Neural progenitor cell (in vitro differentiated cells): ENCODE measurements around the gene COL26A1. TPM values are rescaled to one million over a fixed set of nuclear protein-coding genes. Genes with fewer than 3 reads are reported as not detected.
"Not testable (repeated sequence)": the region's sequence is repeated elsewhere in the genome, so short reads cannot be mapped to it uniquely, and the experiment has no call there.

ENCODE experiments used
- DNase-seq: peaks from one replicate; pipeline ENCODE4 v3.0.0-alpha.2; 2016; ENCODE audit warnings: low spot score
- H2AFZ ChIP-seq: fragments of 200-600 bp; sonication (generic); replicated peaks from 2 replicates; pipeline ENCODE4 v1.6.1; 2016; ENCODE audit warnings: antibody characterized with exemption
- H3F3A ChIP-seq: fragments of 200-600 bp; sonication (generic); 2 replicates; pipeline ENCODE4 v1.6.1; 2016; ENCODE audit warnings: antibody characterized with exemption, low read depth
- H3K27ac ChIP-seq: fragments of 200-600 bp; sonication (generic); 2 replicates; pipeline ENCODE4 v1.5.1; 2016; ENCODE audit warnings: mild to moderate bottlenecking
- H3K27me3 ChIP-seq: fragments of 200-600 bp; sonication (generic); 2 replicates; pipeline ENCODE4 v1.6.1; 2016; ENCODE audit warnings: mild to moderate bottlenecking, moderate library complexity
- H3K36me3 ChIP-seq: fragments of 200-600 bp; sonication (generic); 2 replicates; pipeline ENCODE4 v1.5.1; 2016
- H3K4me1 ChIP-seq: fragments of 200-600 bp; sonication (generic); 2 replicates; pipeline ENCODE4 v1.6.1; 2016; ENCODE audit warnings: mixed run types
- H3K4me2 ChIP-seq: fragments of 200-600 bp; sonication (generic); 2 replicates; pipeline ENCODE4 v1.6.1; 2016
- H3K4me3 ChIP-seq: fragments of 200-600 bp; sonication (generic); 2 replicates; pipeline ENCODE4 v1.5.1; 2016
- H3K79me2 ChIP-seq: fragments of 200-600 bp; sonication (generic); 2 replicates; pipeline ENCODE4 v1.6.1; 2016; ENCODE audit warnings: low read depth
- H3K9ac ChIP-seq: fragments of 200-600 bp; sonication (generic); 2 replicates; pipeline ENCODE4 v1.6.1; 2016
- H3K9me3 ChIP-seq: fragments of 200-600 bp; sonication (generic); 2 replicates; pipeline ENCODE4 v1.5.1; 2016; ENCODE audit warnings: low read depth
- H4K20me1 ChIP-seq: fragments of 200-600 bp; sonication (generic); 2 replicates; pipeline ENCODE4 v1.6.1; 2016; ENCODE audit warnings: low read depth
- H3K27ac Mint-ChIP-seq: 3 replicates; pipeline ENCODE4 v1.8.0; 2021; ENCODE audit warnings: mixed read lengths
- H3K27me3 Mint-ChIP-seq: 2 replicates; pipeline ENCODE4 v1.8.0; 2022; ENCODE audit warnings: low read depth, mild to moderate bottlenecking, inconsistent platforms, moderate library complexity, mixed read lengths; ENCODE audit not compliant: insufficient read depth
- H3K36me3 Mint-ChIP-seq: 3 replicates; pipeline ENCODE4 v1.8.0; 2021; ENCODE audit warnings: mixed read lengths
- H3K4me1 Mint-ChIP-seq: 3 replicates; pipeline ENCODE4 v1.8.0; 2021; ENCODE audit warnings: mixed read lengths
- H3K4me3 Mint-ChIP-seq: 3 replicates; pipeline ENCODE4 v1.8.0; 2021; ENCODE audit warnings: mild to moderate bottlenecking, moderate library complexity, mixed read lengths
- H3K9me3 Mint-ChIP-seq: 3 replicates; pipeline ENCODE4 v1.8.0; 2020; ENCODE audit warnings: mixed read lengths
- CTCF ChIP-seq: fragments of 200-600 bp; sonication (generic); IDR thresholded peaks from 2 replicates; pipeline ENCODE4 v1.5.1; 2017; ENCODE audit warnings: antibody characterized with exemption, mild to moderate bottlenecking
- EZH2 ChIP-seq: fragments of 200-600 bp; sonication (generic); IDR thresholded peaks from 2 replicates; pipeline ENCODE4 v1.6.1; 2017; ENCODE audit warnings: antibody characterized with exemption, mild to moderate bottlenecking, moderate library complexity
- EZH2phosphoT487 ChIP-seq: fragments of 200-600 bp; sonication (generic); IDR thresholded peaks from 2 replicates; pipeline ENCODE4 v1.6.1; 2017; ENCODE audit warnings: antibody characterized with exemption
- total RNA-seq: library from RNA; depleted of rRNA; stranded (reverse); fragments of >200 nt; gene quantifications from 2 replicates; pipeline ENCODE4 v1.2.3, GENCODE V29; 2015; ENCODE audit warnings: low replicate concordance

Gene COL26A1
- total RNA-seq, 1 donor from 2014 or later: 26.7 TPM

- no peaks in the 10 kb centered on the region for H3K9me3 ChIP-seq
- H4K20me1 ChIP-seq: no peaks in the 10 kb centered on the region
- Mint-ChIP-seq H3K4me1 (peaks cover 14% of the 10 kb centered on the region), H3K27me3 (peaks cover 7% of the 10 kb centered on the region), H3K36me3 (no peaks in the 10 kb centered on the region), H3K9me3 (no peaks in the 10 kb centered on the region), H3K27ac (no peak overlapping the region), H3K4me3 (no peak overlapping the region)
- peaks cover 12% of the 10 kb centered on the region for H3F3A ChIP-seq
- no peak overlapping the region for H3K9ac ChIP-seq
- H3K27ac ChIP-seq: no peak overlapping the region
- H3K27me3 ChIP-seq: peaks cover 5% of the 10 kb centered on the region
- no peak overlapping the region for H3K4me3 ChIP-seq
- no peaks in the 10 kb centered on the region for H3K79me2 ChIP-seq
- H3K36me3 ChIP-seq: no peaks in the 10 kb centered on the region
- no peak overlapping the region for H3K4me2 ChIP-seq
- H2AFZ ChIP-seq: no peak overlapping the region
- TF ChIP-seq EZH2phosphoT487 (no peak), EZH2 (no peak), CTCF (no peak)
- H3K4me1 ChIP-seq: peaks cover 7% of the 10 kb centered on the region
- no peak for DNase-seq
These were observed 239.4 kb downstream of the COL26A1 start for GRCh38 chr7:101602082-101602481.

GRCh38 chr7:101602484-101603241 is 240.0 kb downstream of the COL26A1 start:
- no peak overlapping the region for H3K9ac ChIP-seq
- no peak overlapping the region for H3K27ac Mint-ChIP-seq
- peak overlapping the region; percentile 69 for H3K27ac ChIP-seq
- no peaks in the 10 kb centered on the region for H4K20me1 ChIP-seq
- peak; percentile 95 for DNase-seq
- peaks cover 7% of the 10 kb centered on the region for H3K4me1 ChIP-seq
- H3K36me3 ChIP-seq: no peaks in the 10 kb centered on the region
- H3K4me2 ChIP-seq: peak overlapping the region; percentile 25
- H3K36me3 Mint-ChIP-seq: no peaks in the 10 kb centered on the region
- peaks cover 5% of the 10 kb centered on the region for H3K27me3 ChIP-seq
- H3K4me3 ChIP-seq: no peak overlapping the region
- TF ChIP-seq EZH2phosphoT487 (no peak), EZH2 (no peak), CTCF (peak; percentile 89)
- H3K9me3 Mint-ChIP-seq: no peaks in the 10 kb centered on the region
- no peaks in the 10 kb centered on the region for H3K9me3 ChIP-seq
- H3K79me2 ChIP-seq: no peaks in the 10 kb centered on the region
- H3K4me3 Mint-ChIP-seq: no peak overlapping the region
- peak overlapping the region; percentile 11 for H2AFZ ChIP-seq
- peaks cover 14% of the 10 kb centered on the region for H3K4me1 Mint-ChIP-seq
- peaks cover 12% of the 10 kb centered on the region for H3F3A ChIP-seq
- H3K27me3 Mint-ChIP-seq: peaks cover 7% of the 10 kb centered on the region

GRCh38 chr7:101604331-101604933 is 241.8 kb downstream of the COL26A1 start:
- no peaks in the 10 kb centered on the region for H3K79me2 ChIP-seq
- H2AFZ ChIP-seq: no peak overlapping the region
- H3K27me3 ChIP-seq: peaks cover 5% of the 10 kb centered on the region
- peaks cover 12% of the 10 kb centered on the region for H3F3A ChIP-seq
- DNase-seq: no peak
- H3K4me1 ChIP-seq: peaks cover 7% of the 10 kb centered on the region
- Mint-ChIP-seq H3K4me1 (peaks cover 14% of the 10 kb centered on the region), H3K4me3 (no peak overlapping the region), H3K27me3 (peaks cover 8% of the 10 kb centered on the region), H3K27ac (peak overlapping the region; percentile 11), H3K9me3 (no peaks in the 10 kb centered on the region), H3K36me3 (no peaks in the 10 kb centered on the region)
- no peak for TF ChIP-seq EZH2
- TF ChIP-seq EZH2phosphoT487: no peak
- TF ChIP-seq CTCF: no peak
- no peak overlapping the region for H3K9ac ChIP-seq
- H3K36me3 ChIP-seq: no peaks in the 10 kb centered on the region
- H3K4me3 ChIP-seq: no peak overlapping the region
- H3K27ac ChIP-seq: no peak overlapping the region
- no peaks in the 10 kb centered on the region for H4K20me1 ChIP-seq
- no peak overlapping the region for H3K4me2 ChIP-seq
- no peaks in the 10 kb centered on the region for H3K9me3 ChIP-seq

GRCh38 chr7:101604934-101605332 is 242.3 kb downstream of the COL26A1 start:
- H3K4me3 ChIP-seq, H3K36me3 Mint-ChIP-seq, H3K9me3 Mint-ChIP-seq, H3K4me3 Mint-ChIP-seq, H3K4me2 ChIP-seq, H3K27me3 ChIP-seq, H3K9ac ChIP-seq, H4K20me1 ChIP-seq, H3K27ac ChIP-seq, H3K36me3 ChIP-seq, H3K79me2 ChIP-seq, H3K4me1 ChIP-seq, H3K9me3 ChIP-seq, H3K27me3 Mint-ChIP-seq, H2AFZ ChIP-seq, DNase-seq: not testable (repeated sequence)
- H3F3A ChIP-seq: peaks cover 12% of the 10 kb centered on the region
- peak overlapping the region; percentile 11 for H3K27ac Mint-ChIP-seq
- peaks cover 14% of the 10 kb centered on the region for H3K4me1 Mint-ChIP-seq
